ENCODE data around the gene GULP1. TPM values are rescaled to one million over a fixed set of nuclear protein-coding genes. Genes with fewer than 3 reads are reported as not detected.

Gene GULP1
- total RNA-seq, 3 donors from 2014 or later = 9.0 to 35.7 (median 15.1) TPM

DNA sequence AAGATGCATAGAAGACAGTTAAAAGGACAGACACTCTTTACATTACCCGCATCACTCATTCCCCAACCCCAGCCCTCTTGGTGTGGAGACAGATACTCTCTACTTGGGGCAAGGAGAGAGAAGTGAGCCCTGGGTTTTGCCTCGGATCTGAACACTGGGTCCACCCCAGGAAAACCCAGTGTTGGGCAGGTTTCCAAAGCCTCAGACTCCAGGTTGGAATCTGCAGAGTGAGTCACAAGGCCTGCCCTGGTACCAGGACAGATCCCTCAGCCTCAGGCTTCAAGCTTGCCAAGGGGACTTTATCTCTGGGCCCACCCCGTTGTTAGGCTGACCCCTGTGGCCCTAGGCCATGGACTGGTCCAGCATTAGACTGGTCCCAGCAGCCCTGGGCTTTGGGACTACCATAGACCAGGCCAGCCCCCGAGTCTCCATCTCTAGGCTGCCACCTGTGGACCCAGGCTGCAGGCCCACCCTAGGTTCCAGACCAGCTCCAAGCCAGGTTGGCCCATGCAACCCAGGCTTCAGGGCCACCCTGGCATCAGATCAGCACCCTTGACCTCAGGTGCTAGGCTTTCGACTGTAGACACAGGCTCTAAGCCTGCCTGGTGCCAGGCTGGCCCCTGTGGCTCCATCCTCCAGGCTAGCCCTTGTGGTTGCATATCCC lies 112.8 kb downstream of the GULP1 start:
- Histone ChIP-seq H3K4me3 (no peak overlapping the region), H3K9me3 (peaks cover 15% of the 10 kb centered on the region), H3K4me1 (ENCODE audit: low read depth) (no peaks in the 10 kb centered on the region), H3K36me3 (ENCODE audit: low read depth) (no peaks in the 10 kb centered on the region)
- TF ChIP-seq, protein P1, sequence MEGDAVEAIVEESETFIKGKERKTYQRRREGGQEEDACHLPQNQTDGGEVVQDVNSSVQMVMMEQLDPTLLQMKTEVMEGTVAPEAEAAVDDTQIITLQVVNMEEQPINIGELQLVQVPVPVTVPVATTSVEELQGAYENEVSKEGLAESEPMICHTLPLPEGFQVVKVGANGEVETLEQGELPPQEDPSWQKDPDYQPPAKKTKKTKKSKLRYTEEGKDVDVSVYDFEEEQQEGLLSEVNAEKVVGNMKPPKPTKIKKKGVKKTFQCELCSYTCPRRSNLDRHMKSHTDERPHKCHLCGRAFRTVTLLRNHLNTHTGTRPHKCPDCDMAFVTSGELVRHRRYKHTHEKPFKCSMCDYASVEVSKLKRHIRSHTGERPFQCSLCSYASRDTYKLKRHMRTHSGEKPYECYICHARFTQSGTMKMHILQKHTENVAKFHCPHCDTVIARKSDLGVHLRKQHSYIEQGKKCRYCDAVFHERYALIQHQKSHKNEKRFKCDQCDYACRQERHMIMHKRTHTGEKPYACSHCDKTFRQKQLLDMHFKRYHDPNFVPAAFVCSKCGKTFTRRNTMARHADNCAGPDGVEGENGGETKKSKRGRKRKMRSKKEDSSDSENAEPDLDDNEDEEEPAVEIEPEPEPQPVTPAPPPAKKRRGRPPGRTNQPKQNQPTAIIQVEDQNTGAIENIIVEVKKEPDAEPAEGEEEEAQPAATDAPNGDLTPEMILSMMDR (IDR thresholded peaks at IDR 0.05) = no peak
- ATAC-seq = no peak
- DNase-seq = no peak
- intact Hi-C loops (cut with DNase I, micrococcal nuclease) = no loop called here

DNA sequence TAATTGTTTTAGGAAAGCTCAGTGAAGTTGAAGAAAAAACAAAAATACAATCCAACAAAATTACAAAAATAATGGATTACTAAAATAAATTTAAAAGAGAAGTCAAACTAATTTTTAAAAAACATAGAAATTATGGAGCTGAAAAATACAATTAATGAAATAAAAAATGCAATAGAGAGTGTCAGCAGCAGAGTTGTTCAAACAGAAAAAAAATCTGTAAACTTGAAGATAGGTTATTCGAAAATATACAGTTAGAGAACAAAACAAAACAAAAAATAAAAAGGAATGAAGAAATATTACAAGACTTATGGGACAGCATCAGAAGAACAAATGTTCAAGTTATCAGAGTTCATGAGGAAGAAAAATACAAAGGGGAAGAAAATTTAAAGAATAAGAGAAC lies 114.7 kb downstream of the GULP1 start:
- no peak for ATAC-seq
- intact Hi-C loops (cut with DNase I, micrococcal nuclease) = no loop called here
- Histone ChIP-seq H3K9me3 (peaks cover 18% of the 10 kb centered on the region), H3K36me3 (ENCODE audit: low read depth) (no peaks in the 10 kb centered on the region), H3K4me3 (no peak overlapping the region), H3K4me1 (ENCODE audit: low read depth) (no peaks in the 10 kb centered on the region)
- no peak for DNase-seq
- TF ChIP-seq, protein P1 (IDR thresholded peaks at IDR 0.05) = no peak

DNA sequence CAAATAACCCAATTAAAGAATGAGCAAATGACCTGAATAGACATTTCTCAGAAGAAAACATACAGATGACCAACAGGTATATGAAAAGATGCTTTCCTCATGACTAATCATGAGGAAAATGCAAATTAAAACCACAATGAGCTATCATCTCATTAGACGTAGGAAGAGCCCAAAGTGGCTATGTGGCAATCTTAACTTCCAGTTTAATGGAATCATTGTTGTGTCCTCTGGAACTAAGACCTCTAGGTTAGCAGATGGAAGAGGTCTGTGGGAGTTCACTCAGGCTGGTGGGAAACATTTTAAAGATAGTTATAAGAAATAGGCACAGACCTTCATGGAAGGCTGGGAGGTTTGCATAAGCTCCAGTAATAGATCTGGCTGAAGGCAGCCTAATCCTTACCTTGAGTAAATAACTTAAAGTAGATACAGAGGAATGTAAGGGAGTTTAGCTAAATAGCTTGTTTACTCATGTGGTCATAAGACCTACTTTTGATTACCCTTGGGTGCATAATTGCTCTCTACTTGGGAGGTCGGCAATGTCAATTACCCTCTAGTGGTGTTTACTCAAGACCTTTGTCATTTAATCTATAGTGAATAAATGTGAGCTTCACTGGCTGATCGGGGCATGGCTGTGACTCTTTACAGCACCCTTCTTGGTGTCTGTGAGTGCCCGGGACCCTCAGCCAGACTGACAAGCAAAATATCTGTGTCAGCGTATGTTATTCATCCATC lies 119.0 kb downstream of the GULP1 start:
- Histone ChIP-seq H3K36me3 (ENCODE audit: low read depth) (no peaks in the 10 kb centered on the region), H3K9me3 (peaks cover 13% of the 10 kb centered on the region), H3K4me3 (no peak overlapping the region), H3K4me1 (ENCODE audit: low read depth) (no peaks in the 10 kb centered on the region)
- DNase-seq (no peak), ATAC-seq (no peak)
- intact Hi-C loops (cut with DNase I, micrococcal nuclease) = no loop called here
- TF ChIP-seq, protein P1 (IDR thresholded peaks at IDR 0.05) = no peak

DNA sequence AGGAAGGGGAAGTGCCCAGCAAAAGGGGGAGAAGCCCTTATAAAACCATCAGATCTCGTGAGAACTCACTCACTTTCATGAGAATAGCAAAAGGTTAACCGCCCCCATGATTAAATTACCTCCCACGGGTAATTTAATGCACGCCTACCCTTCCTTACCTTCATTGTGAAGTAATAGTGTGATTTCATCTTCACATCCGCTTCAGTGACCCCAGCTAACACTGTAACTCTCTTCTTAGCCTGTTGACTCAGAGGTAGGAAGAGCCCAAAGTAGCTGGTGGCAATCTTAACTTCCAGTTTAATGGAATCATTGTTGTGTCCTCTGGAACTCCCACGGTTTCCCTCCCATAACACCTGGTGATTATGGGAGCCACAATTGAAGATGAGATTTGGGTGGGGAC lies 120.5 kb downstream of the GULP1 start:
- DNase-seq (no peak), ATAC-seq (no peak)
- Histone ChIP-seq H3K4me3 (no peak overlapping the region), H3K4me1 (ENCODE audit: low read depth) (no peaks in the 10 kb centered on the region), H3K9me3 (peaks cover 3% of the 10 kb centered on the region), H3K36me3 (ENCODE audit: low read depth) (no peaks in the 10 kb centered on the region)
- intact Hi-C loops (cut with DNase I, micrococcal nuclease) = no loop called here
- TF ChIP-seq, protein P1 (IDR thresholded peaks at IDR 0.05) = no peak

GRCh38 chr2:188414411-188414810 lies 122.7 kb downstream of the GULP1 start:
- Histone ChIP-seq H3K4me3 (no peak overlapping the region), H3K4me1 (ENCODE audit: low read depth) (no peaks in the 10 kb centered on the region), H3K36me3 (ENCODE audit: low read depth) (no peaks in the 10 kb centered on the region), H3K9me3 (peaks cover 3% of the 10 kb centered on the region)
- ATAC-seq (no peak), DNase-seq (no peak)
- TF ChIP-seq, protein P1 (IDR thresholded peaks at IDR 0.05) = no peak
- intact Hi-C loops (cut with DNase I, micrococcal nuclease) = no loop called here
